Measurements from ENCODE around the gene ANO7.

DNA sequence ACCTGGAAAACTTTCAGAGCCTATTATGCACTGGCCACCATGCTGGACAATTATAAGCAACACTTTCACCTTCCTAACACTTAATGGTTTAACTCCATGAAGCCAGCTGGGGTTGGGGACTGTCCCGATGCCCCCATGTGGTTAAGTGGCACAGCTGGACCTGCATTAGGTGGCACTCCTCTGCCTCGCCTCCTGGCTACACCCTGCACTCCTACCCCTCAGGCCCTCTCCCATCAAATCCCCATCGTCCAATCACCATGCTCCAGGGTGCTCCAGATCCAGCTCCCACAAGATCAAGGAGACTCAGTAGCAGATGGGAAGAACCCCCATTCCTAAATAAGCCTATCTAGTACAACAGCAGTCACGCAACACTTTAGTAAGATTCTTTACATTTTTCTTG lies 73.2 kb downstream of the ANO7 start:
- TF ChIP-seq EZH2 (IDR thresholded peaks at IDR 0.05), result no peak
- TF ChIP-seq POLR2AphosphoS5 (IDR thresholded peaks at IDR 0.05; ENCODE audit: borderline replicate concordance, low read depth, low read length), result no peak
- no peak for TF ChIP-seq FOXP2 (optimal IDR thresholded peaks at IDR 0.05; ENCODE audit: control extremely low read depth, extremely low read length, insufficient read depth)

All from SK-N-MC (cell line).